Uterus (tissue), 2 donors: Measurements from ENCODE around the gene SLC9C1.
"Not testable (repeated sequence)": the region's sequence is repeated elsewhere in the genome, so short reads cannot be mapped to it uniquely, and the experiment has no call there.

ENCODE experiments used
- POLR2A ChIP-seq, 2 donors: fragments of 450-650 bp; IDR thresholded peaks; one replicate each; pipeline ENCODE4 v1.6.1; 2016; ENCODE audit warnings: antibody characterized with exemption in 2 of 2, mild to moderate bottlenecking in 1 of 2, moderate library complexity in 1 of 2
- TF ChIP-seq, protein P1 (sequence below), 4 experiments: fragments of 200-600 bp in 2 of 4; fragments of 450-650 bp in 2 of 4; sonication (generic) in 2 of 4; IDR thresholded peaks; one replicate each; pipeline ENCODE4 v1.5.1; 2016 to 2019; ENCODE audit warnings: antibody characterized with exemption in 4 of 4, mild to moderate bottlenecking in 2 of 4, moderate library complexity in 1 of 4

DNA sequence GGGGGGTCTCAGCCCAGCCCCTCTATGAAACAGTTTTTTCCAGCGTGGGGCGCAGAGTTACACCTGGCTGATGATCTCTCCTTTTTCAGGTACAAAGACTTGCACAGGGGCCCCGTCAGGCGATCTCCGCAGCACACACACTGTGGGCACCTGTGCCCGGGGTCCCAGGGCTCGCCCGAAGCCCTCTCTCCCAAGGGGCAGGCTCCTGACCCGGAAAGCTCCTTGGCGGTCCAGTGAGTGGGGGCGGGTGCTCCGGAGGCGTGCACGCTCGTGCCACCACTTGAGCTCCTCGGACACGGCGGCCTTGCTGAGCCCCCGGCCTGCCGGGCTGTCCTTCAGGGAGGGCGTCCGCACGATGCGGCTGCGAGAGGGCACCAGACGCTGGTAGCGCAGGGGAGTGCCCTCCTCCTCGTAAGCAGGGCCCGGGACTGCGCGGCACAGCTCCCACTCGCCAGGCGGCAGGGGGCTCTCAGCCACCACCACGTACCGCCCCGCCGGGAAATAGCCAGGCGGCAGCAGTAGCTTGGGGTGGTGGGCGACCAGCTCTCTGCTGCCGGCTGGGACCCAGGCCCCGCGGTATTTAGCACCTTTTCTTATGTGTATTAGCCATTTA lies 108.5 kb downstream of the SLC9C1 start:
- TF ChIP-seq POLR2A (IDR thresholded peaks at IDR 0.05): not testable (repeated sequence)
- TF ChIP-seq, protein P1, sequence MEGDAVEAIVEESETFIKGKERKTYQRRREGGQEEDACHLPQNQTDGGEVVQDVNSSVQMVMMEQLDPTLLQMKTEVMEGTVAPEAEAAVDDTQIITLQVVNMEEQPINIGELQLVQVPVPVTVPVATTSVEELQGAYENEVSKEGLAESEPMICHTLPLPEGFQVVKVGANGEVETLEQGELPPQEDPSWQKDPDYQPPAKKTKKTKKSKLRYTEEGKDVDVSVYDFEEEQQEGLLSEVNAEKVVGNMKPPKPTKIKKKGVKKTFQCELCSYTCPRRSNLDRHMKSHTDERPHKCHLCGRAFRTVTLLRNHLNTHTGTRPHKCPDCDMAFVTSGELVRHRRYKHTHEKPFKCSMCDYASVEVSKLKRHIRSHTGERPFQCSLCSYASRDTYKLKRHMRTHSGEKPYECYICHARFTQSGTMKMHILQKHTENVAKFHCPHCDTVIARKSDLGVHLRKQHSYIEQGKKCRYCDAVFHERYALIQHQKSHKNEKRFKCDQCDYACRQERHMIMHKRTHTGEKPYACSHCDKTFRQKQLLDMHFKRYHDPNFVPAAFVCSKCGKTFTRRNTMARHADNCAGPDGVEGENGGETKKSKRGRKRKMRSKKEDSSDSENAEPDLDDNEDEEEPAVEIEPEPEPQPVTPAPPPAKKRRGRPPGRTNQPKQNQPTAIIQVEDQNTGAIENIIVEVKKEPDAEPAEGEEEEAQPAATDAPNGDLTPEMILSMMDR (IDR thresholded peaks at IDR 0.05): not testable (repeated sequence)
